ENCODE results near the gene ATP8B3.
"Not testable (repeated sequence)": the region's sequence is repeated elsewhere in the genome, so short reads cannot be mapped to it uniquely, and the experiment has no call there.

ATP8B3 gene

DNA sequence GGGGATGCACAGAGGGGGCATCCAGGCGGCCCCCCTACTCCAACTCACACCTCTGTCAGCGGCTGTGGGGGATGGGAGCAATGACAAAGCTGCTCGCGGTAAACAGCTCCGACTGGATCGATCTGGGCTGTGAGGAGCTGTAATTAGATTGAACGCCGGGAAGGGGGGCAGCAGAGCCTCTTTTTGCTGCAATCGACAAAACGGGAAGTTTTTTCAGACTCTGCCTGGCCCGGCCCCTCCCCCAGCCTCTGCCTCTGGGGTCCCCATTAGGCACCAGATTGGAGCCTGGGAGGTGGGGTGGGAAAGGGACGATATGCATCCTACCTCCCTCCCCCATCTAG is 42.5 kb downstream of the ATP8B3 start:
- no peak for DNase-seq (ENCODE audit: low spot score)

DNA sequence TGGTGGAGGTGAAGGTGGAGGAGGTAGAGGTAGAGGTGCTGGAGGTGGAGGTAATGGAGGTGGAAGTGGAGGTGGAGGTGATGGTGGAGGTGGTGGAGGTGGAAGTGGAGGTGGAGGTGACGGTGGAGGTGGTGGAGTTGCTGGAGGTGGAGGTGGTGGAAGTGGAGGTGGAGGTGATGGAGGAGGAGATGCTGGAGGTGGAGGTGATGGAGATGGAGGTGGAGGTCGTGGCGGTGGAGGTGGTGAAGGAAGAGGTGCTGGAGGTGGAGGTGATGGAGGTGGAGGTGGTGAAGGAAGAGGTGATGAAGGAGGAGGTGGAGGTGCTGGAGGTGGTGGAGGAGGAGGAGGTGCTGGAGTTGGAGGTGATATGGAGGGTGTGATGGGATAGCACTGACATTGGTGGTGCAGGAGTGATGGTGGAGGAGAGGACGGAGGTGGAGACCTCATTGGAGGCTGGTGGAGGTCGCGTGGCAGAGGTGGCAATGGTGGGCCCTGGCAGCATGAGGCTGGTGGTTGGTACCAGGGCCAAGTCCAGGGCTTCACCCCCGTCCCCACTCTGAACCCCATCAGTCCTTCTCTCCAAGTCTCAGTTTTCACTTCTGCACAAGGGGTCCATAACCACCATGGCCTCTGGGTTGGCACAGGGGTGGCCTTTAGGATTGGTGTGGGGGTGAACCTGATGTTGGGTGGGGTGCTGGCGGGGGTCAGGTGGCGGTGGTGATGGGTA is 43.0 kb downstream of the ATP8B3 start:
- no peak for DNase-seq (ENCODE audit: low spot score)

DNA sequence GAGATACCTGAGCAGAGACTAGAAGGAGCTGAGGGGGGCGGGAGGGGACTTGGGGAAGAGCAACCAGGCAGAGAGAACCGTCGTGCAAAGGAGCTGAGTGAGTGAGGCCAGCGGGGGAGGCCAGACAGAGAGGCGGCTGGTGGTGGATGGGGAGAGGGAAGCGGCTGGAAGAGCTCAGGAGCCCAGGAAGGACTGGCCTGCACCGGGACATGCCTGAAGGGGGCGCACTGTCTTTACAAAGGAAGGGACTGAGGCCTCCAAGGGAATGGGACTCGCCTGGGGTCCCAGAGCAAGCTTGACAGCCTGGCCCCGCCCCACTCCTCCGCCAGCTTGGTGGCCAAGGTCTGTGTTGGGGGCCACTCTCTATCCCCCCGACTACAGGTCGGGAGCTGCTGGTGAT is 43.8 kb downstream of the ATP8B3 start:
- no peak for DNase-seq (ENCODE audit: low spot score)

DNA sequence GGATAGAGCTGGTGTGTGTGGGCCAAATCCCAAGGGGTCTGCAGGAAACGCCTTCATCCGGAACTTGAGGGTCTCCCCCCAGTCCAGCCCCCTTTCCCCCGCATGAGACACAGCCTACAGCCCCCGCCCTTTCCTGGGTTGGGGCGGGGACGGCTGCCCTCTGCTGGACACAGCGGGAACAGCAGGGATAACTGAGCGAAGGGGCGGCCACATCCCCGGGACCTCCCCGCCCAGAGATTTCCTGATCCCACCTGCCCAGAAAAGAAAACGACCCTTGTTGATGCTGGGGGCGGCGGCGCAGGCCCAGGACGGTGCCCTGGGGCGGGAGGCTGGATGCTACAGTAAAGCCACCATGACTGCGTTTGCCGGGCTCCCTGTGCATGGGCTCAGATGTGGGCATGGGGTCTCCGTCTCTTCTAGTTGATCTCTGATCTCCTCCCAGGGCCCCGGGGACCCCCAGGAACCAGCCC is 44.6 kb downstream of the ATP8B3 start:
- DNase-seq (ENCODE audit: low spot score): peak; percentile 79

DNA sequence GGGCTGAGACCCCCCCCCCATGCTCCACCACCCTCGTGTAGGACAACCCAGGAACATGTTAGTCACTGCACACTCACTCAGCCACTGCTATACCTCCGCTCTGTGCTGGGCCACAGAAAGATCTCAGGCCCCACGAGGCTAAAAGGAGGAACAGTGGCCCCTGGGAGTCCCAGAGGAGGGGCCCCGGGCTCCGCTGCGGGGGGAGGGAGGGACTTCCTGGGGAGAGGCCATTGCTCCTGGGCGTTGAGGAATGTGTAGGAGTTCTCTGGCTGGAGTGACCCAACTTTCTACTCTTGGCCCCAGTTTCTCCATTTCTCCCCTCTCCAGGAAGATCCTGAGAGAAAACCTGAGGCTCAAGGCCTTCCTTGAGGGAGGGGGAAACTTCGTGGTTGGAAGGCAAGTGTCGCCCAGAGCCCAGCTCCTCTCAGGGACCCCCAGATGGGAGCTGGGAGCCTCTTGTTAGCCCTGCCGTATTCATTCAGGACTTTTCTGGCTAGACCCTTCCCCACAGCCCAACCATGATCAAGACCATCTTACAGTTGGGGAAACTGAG is 45.2 kb downstream of the ATP8B3 start:
- no peak for DNase-seq (ENCODE audit: low spot score)

DNA sequence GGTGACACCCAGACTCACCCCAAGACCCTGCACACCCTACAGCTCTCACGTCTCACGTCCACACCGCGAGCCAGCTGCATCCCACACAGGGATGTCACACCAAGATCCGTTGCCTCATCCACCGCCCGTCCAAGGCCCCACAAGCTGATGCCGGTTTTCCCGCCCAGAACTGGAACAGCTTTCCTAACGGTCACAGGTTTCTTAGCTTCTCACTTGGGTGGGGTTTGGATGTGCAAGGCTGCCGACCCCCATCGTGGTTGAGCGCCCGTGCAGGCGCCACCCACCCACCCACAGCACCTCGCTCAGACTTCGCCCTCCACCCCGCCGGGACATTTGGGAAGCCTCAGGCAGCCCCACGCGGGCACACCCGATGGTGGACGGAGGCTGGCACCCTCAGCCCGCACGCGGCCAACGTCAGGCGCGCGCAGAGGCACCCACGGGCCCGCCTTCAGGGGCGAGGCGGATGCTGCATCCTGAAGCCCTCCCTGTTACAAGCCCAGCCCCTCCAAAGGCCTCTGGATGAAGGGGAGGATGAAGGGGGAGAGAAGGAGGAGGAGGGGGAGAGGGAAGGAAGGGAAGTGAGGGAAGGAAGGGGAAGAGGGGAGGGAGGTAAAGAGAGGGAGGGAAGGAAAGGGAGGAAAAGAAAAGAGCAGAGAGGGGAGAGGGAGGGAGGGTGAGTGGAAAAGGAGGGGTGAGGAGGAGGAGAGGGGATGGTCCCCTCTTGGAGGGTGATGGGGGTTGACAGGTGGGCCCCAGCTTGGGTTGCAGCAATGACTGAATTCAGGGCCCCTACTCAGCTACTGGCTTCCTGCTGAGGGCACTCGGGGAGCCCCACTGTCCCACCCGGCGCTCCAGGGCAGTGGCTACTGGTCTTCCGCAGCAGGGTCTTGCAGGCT is 45.9 kb downstream of the ATP8B3 start:
- no peak for DNase-seq (ENCODE audit: low spot score)

DNA sequence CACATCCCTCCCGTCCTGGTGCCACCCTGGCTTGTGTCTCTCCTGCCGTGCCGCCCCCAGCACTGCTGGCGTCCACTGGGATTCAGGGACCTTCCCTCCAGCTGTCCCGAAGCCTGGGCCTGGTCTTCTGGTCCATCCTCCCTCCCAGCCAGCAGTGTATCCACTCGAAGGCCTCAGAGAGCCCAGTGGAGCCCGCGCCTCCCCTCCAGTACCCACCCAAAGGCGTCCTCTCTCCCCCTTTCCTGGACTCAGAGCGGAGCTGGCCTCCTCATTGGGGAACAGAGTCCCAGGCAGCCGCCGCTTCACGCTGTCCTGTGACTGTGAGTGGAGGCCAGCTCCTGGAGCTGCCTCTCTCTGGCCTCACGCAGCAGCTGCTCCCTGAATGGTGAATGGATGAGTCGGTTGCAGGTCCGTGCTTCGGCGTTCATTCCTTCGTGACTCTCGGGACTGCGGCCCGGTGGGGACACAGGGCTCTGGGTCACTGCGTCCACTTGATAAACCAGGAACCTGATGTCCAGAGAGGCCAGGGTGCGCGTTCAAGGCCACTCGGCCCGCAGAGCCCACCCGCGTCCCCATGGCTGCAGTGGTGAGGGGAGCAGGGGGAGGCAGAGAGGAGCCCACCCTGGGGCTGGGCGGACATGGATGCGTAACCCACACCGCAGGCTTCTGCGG is 46.7 kb downstream of the ATP8B3 start:
- DNase-seq (ENCODE audit: low spot score): no peak

DNA sequence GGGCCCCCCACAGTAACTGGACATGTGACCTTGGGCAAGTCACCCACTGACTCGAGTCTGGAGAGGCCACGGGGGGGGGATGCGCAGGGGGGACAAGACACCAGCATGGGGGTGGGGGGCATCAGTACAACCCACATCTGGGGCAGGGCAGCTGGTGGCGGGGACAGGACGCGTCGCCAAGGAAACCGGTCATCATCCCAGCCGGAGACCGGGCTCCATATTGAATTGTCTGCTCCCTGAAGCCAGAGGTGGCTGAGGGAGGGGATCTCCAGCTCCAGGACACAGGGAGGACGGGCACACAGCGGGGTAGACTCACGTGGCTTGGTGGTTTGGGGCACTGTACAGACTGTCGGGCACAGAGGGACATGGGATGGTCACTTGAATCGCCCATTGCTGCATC is 47.3 kb downstream of the ATP8B3 start:
- DNase-seq (ENCODE audit: low spot score): no peak

DNA sequence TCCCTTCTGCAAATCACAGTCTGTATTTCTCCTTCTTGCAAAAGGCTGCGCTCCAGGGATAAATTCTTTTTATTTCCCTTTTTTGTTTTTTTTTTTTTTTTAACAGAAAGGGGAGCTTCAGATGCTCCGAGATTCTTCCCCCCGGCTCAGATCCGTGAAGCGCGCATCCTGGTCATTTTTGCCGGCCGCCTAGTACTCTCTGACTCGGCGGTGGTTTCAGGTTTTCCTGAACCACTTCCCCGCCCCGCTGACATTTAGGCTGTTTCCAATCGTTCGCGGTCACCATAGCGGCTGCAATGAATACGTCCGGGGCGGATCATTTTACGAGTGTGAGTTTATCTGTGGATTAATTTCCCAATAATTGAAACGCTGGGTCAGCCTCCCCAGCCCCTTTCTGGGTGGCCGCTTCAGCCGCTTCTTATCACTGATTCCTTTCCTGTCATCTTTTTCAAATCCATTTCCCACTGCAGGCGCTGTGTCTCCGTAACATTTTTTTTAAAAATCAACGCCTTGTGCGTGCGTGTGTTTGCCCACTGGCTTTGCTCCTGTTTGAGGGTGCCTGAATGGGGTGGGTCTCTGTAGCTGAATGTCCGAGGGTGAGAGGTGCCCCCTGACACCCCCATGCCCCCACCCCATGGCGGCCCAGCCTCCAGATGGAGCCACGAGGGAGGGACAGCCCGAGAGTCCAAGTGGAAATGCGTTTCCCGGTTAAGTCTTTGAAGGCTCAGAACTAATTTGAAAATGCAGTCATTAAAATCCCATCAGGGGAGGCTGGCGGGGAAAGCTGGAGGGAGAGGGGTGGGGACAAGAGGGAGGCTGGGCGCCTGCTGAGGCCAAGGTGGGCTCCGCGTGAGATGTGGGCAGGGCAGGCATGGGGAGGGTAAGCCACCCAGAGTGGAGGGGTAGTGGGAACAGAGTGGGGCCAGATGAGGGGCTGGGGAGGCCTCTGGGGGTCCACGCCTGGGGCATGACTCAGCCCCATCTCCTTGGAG is 48.1 kb downstream of the ATP8B3 start:
- no peak for DNase-seq (ENCODE audit: low spot score)

DNA sequence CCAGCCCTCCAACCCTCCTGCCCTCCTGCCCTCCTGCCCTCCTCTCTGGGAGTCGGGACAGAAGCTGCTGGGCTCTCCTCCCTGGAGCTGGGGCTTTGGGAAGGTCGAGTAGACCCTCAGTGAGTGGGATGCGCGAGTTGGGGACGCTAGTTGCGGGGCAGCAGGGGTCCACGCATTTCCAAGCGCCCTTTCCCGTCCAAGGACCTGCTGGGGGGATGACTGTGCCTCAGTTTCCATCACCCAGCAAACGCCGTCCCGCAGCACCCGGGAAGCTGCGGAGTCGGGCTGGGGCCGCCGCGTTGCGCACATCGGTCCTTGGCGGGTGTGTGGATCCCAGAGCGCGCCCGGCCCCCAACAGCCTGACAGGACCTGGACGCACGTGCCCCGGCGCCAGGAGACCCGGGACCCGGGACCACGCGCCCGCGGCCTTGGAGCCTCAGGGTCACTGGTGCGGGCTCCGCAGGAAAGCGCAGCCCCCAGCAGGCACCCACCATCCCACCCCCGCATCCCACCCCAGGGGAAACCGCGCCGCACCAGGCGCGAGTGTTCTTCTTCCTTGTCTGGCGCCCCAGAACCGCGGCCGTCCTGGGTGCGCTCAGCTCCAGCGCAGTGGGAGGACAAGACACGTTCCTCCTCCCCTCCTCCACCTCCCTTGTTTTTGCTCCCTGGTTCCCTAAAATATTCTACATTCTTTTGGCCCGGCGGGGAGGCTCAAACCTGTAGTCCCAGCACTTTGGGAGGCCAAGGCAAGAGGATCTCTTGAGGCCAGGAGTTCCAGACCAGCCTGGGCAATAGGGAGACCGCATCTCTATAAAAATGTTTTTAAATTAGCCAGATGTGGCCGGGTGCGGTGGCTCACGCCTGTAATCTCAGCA is 49.6 kb downstream of the ATP8B3 start:
- DNase-seq (ENCODE audit: low spot score): no peak

DNA sequence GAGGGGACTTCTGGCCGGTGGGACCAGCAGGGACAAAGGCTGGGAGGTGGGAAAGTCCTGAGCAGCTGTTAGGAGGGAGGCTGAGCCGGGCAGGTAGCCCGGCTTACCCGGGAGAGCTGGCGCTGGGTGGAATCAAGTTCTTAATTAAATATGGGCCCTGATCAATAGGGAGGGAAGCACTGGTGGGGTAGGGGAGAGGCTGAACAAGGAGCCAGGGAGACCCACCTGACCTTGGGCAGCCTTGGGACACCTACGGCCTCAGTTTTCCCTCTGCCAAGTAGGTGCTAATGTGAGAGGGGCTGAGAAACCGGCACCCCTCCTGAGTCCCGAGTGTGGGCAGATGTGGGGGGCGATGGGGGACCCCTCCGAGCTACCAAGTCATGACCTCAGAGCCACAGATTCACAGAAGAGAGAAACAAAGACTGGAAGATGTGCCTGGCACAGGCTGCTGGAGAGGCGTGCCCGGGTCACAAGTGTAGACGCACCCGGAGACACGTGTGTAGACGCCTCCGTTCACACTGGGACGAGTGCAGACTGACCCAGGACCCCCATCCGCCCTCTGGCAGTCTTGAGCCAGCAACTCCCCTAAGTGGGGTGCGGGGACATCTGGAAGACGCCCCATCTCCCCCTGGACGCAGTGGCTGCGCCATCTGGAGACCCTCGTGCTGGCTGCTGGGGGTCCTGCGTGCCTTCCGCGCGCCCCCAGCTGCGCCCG is 50.4 kb downstream of the ATP8B3 start:
- DNase-seq (ENCODE audit: low spot score): no peak

DNA sequence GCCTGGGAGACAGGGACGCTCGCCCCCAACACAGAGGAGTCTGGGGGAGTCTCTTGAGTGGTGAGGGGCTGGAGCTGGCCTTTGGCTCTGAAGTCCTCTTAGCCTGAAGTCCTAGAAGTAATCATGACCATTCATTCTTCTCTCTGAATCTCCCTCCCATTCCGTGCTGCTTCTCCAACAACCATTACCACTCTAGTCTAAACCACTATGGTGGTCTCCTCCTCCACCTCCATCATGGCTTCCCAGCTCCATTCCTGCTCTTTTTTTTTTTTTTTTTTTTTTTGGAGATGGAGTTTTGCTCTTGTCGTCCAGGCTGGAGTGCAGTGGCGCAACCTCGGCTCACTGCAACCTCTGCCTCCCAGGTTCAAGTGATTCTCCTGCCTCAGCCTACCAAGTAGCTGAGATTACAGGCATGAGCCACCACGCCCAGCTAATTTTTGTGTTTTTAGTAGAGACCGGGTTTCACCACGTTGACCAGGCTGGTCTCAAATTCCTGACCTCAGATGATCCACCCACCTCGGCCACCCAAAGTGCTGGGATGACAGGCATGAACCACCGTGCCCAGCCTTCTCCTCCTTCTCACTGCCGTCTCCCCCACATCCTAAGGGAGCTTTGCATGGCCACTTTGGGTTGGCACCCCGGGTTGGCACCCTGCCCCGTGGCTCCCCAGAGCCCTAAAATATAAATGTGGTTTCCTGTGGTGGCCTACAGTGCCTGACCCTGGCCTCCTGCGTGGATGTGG is 51.1 kb downstream of the ATP8B3 start:
- not testable (repeated sequence) for DNase-seq (ENCODE audit: low spot score)

DNA sequence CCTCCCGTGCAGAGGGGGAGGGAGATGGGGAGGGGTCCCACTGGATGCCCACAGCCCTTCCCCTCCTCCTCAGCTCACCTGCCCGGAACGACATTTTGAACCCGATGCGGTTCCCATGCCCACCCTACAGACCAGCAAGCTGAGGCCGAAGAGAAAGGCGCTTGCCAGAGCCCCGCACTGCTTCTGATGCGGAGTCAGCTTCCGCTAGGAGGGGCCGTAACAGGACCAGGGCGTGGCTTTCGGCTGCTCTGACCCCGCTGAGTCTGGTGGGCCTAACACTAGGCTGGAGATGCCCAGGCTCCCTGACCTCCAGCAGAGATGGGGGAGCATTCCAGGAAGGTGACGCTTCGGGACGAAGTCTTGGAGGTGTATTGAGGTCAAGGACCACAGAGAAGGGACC is 52.1 kb downstream of the ATP8B3 start:
- DNase-seq (ENCODE audit: low spot score): no peak

DNA sequence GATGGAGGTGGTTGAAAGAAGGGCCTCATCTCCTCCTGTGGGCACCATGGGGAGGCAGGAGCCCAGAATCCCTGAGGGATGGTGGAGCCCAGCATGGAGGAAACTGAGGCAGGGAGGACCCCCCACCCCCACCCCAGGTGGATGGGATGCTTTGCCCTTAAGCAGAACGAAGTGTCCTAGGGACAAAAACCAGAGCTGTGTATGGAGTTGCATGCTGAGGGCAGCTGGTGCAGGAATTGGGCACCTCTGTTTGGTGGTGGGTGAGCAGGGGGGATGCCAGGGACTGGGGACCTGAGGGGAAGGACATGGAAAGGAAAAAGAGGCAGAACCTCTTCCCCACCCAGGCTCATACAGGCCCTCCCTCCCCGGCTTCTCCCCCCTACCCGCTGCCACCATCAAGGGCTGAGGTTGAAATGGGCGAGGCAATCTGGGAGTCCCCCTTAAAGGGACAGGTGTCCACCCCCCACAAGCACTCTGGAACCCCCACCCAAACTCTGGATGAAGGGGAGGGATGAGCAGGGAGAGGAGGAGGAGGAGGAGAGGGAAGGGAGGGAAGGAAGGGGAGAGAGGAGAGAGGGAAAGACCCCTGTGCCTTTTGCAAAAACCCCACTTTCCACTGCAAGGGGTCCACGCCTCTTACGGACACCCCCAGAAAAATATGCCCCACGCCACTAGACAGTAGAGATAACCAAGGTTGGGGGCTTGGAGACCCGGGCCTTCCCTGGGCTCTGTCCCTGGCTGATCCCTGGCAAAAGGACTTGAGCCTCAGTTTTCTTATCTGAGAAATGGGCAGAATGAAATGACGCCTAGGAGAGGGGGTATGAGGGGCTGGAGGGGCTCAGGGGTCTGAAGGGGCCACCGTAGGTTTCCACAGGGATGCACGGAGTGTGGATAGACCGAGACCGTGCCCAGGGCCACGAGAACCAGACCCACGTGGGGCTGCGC is 52.8 kb downstream of the ATP8B3 start:
- DNase-seq (ENCODE audit: low spot score): no peak

DNA sequence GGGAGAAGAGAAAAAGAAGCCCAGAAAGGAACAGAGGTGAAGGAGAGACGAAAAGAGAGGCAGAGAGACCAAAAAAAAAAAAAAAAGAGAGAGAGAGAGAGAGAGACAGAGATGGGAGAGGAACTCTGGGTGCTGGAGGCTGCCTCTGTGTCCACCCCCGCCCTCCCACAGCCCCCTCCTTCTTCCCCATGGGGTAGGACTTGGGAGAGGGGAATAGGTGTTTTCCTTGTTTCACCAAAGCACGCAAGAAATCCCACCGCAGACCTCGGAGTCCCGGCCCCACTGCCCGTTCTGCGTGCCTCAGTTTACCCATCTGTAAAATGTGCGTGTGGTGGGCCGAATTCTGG is 53.9 kb downstream of the ATP8B3 start:
- DNase-seq (ENCODE audit: low spot score): no peak

DNA sequence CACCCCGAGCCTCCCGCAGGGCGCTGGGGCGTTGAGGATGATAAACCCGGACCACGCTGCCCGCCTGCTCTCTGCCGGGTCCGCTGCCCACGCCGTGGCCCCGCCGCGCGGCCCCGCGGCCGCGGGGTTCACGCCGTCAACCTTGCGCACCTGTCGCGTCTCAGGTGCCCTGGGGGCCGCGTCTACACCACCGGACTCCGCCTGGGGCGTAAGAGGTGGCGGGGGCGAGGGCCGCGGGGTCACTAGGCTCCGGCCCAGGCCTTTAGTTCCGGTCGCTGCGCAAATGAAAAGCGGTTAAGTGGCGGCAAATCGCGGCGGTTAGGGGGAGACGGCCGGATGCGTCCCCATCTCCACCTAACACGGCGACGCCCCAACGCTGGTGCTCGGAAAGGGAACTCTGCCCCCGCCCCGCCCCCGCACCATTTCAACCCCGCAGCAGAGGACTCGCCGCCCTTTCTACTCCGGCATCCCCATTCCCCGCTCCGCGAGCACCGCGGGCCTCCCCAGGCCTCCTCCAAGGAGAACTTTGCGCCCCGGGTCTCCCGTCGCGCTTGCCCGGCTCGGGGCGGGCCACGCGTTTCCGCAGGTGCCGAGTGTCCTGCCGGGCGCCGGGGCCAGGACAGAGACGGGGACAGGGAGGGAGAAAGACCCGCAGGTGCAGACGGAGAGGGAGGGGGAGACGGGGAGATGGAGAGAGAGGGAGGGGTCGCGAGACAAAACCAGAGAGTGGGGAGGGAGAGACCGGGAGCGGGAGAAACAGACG is 54.4 kb downstream of the ATP8B3 start:
- no peak for DNase-seq (ENCODE audit: low spot score)
